Activated T-helper 1 cell treated with anti-CD3 and anti-CD28 coated beads, Interleukin-12 subunit alpha, Interleukin-12 subunit beta, Interleukin-2, Interleukin-4 antibody, amounts not matched to agents 30 ng/mL and 10 ng/mL and 1 ng/mL, durations not matched to agents 14 hours and 24 hours and 36 hours (primary cell): ENCODE results near the gene PPP1R1B. TPM values are rescaled to one million over a fixed set of nuclear protein-coding genes. Genes with fewer than 3 reads are reported as not detected.

Experiments
- DNase-seq: peaks from one replicate; pipeline ENCODE4 v3.0.0; 2021; ENCODE audit warnings: low spot score
- H3K27ac Mint-ChIP-seq: one replicate; pipeline ENCODE4 v1.8.0; 2021; ENCODE audit warnings: mild to moderate bottlenecking, mixed read lengths
- H3K27me3 Mint-ChIP-seq: one replicate; pipeline ENCODE4 v1.8.0; 2022; ENCODE audit warnings: mild to moderate bottlenecking, moderate library complexity, mixed read lengths; ENCODE audit not compliant: insufficient read depth
- H3K36me3 Mint-ChIP-seq: one replicate; pipeline ENCODE4 v1.8.0; 2021; ENCODE audit warnings: low read depth, mixed read lengths
- H3K4me1 Mint-ChIP-seq: one replicate; pipeline ENCODE4 v1.8.0; 2021; ENCODE audit warnings: low read depth, mixed read lengths
- H3K4me3 Mint-ChIP-seq: one replicate; pipeline ENCODE4 v1.8.0; 2021; ENCODE audit warnings: mild to moderate bottlenecking, moderate library complexity, mixed read lengths
- H3K9me3 Mint-ChIP-seq: one replicate; pipeline ENCODE4 v1.8.0; 2021; ENCODE audit warnings: mixed read lengths
- intact Hi-C: fragments of 100-400 bp; cut with micrococcal nuclease; formaldehyde crosslinking; loops from one replicate; pipeline ENCODE4 v1.15.1; 2024
- total RNA-seq: library from RNA; stranded (reverse); gene quantifications from 2 replicates; pipeline ENCODE4 v1.2.3, GENCODE V29; 2022

Gene PPP1R1B
- total RNA-seq, 1 donor from 2014 or later = not detected

- Mint-ChIP-seq H3K4me3 (no peak overlapping the region), H3K27ac (no peak overlapping the region), H3K9me3 (no peaks in the 10 kb centered on the region), H3K36me3 (no peaks in the 10 kb centered on the region), H3K27me3 (peaks cover 66% of the 10 kb centered on the region), H3K4me1 (no peaks in the 10 kb centered on the region)
- no peak for DNase-seq
- intact Hi-C loops = no loop called here
Measured at GRCh38 chr17:39614545-39615157, 12.1 kb upstream of the PPP1R1B start.

- H3K9me3 Mint-ChIP-seq = no peaks in the 10 kb centered on the region
Measured at GRCh38 chr17:39615434-39615833, 11.3 kb upstream of the PPP1R1B start.

GRCh38 chr17:39617100-39617445, 9.7 kb upstream of the PPP1R1B start:
- intact Hi-C loops = no loop called here
- peak overlapping the region; percentile 53 for H3K4me3 Mint-ChIP-seq
- H3K9me3 Mint-ChIP-seq = no peaks in the 10 kb centered on the region
- peaks cover 69% of the 10 kb centered on the region for H3K27me3 Mint-ChIP-seq
- H3K27ac Mint-ChIP-seq = no peak overlapping the region
- H3K4me1 Mint-ChIP-seq = peaks cover 4% of the 10 kb centered on the region
- H3K36me3 Mint-ChIP-seq = no peaks in the 10 kb centered on the region
- DNase-seq = no peak

More at GRCh38 chr17:39615434-39615833, 11.3 kb upstream of the PPP1R1B start:
- Mint-ChIP-seq H3K4me1 (no peaks in the 10 kb centered on the region), H3K27ac (no peak overlapping the region), H3K36me3 (no peaks in the 10 kb centered on the region), H3K27me3 (peaks cover 67% of the 10 kb centered on the region), H3K4me3 (no peak overlapping the region)
- no peak for DNase-seq
- intact Hi-C loops = no loop called here

- H3K9me3 Mint-ChIP-seq = no peaks in the 10 kb centered on the region
- H3K4me1 Mint-ChIP-seq = peaks cover 10% of the 10 kb centered on the region
- no peaks in the 10 kb centered on the region for H3K36me3 Mint-ChIP-seq
- intact Hi-C loops = loop anchor here (1.0 kb wide), 1 partner anchor 363 kb away; the partner anchor contains the start of gene PSMD3
- peaks cover 70% of the 10 kb centered on the region for H3K27me3 Mint-ChIP-seq
- H3K27ac Mint-ChIP-seq = no peak overlapping the region
- peak overlapping the region; percentile 72 for H3K4me3 Mint-ChIP-seq
- no peak for DNase-seq
Measured at GRCh38 chr17:39617446-39618245, 9.1 kb upstream of the PPP1R1B start.

GRCh38 chr17:39618246-39618913, 8.4 kb upstream of the PPP1R1B start:
- H3K4me3 Mint-ChIP-seq = peak overlapping the region; percentile 72
- H3K36me3 Mint-ChIP-seq = no peaks in the 10 kb centered on the region
- DNase-seq = no peak
- H3K27me3 Mint-ChIP-seq = peaks cover 65% of the 10 kb centered on the region
- no peak overlapping the region for H3K27ac Mint-ChIP-seq
- H3K4me1 Mint-ChIP-seq = peaks cover 16% of the 10 kb centered on the region
- intact Hi-C loops = loop anchor here (1.0 kb wide), 1 partner anchor 362 kb away; the partner anchor contains the start of gene PSMD3
- H3K9me3 Mint-ChIP-seq = no peaks in the 10 kb centered on the region

- intact Hi-C loops = loop anchor here (1.0 kb wide), 1 partner anchor 361 kb away; the partner anchor contains the start of gene PSMD3
- no peak overlapping the region for H3K4me3 Mint-ChIP-seq
Measured at GRCh38 chr17:39618956-39619785, 7.6 kb upstream of the PPP1R1B start.

GRCh38 chr17:39619786-39620101, 7.0 kb upstream of the PPP1R1B start:
- intact Hi-C loops = loop anchor here (10.0 kb wide), 1 partner anchor 415 kb away; the partner anchor contains the start of gene RPL19
- H3K4me1 Mint-ChIP-seq = peaks cover 22% of the 10 kb centered on the region
- no peak overlapping the region for H3K4me3 Mint-ChIP-seq
- DNase-seq = no peak
- H3K9me3 Mint-ChIP-seq = no peaks in the 10 kb centered on the region
- peaks cover 63% of the 10 kb centered on the region for H3K27me3 Mint-ChIP-seq
- no peak overlapping the region for H3K27ac Mint-ChIP-seq
- no peaks in the 10 kb centered on the region for H3K36me3 Mint-ChIP-seq

More at GRCh38 chr17:39618956-39619785, 7.6 kb upstream of the PPP1R1B start:
- no peaks in the 10 kb centered on the region for H3K36me3 Mint-ChIP-seq
- peaks cover 22% of the 10 kb centered on the region for H3K4me1 Mint-ChIP-seq
- peaks cover 63% of the 10 kb centered on the region for H3K27me3 Mint-ChIP-seq
- H3K27ac Mint-ChIP-seq = no peak overlapping the region
- no peaks in the 10 kb centered on the region for H3K9me3 Mint-ChIP-seq
- DNase-seq = no peak

GRCh38 chr17:39621523-39622379, 5.0 kb upstream of the PPP1R1B start:
- H3K27me3 Mint-ChIP-seq = peaks cover 62% of the 10 kb centered on the region
- DNase-seq = peak; percentile 86
- H3K4me3 Mint-ChIP-seq = peak overlapping the region; percentile 68
- no peaks in the 10 kb centered on the region for H3K9me3 Mint-ChIP-seq
- peaks cover 27% of the 10 kb centered on the region for H3K4me1 Mint-ChIP-seq
- intact Hi-C loops = loop anchor here (1.0 to 10.0 kb wide), 8 partner anchors 32 to 417 kb away; partner anchors contain the start of genes MIEN1, PNMT, PSMD3 and RPL19
- no peaks in the 10 kb centered on the region for H3K36me3 Mint-ChIP-seq
- peak overlapping the region; percentile 62 for H3K27ac Mint-ChIP-seq

GRCh38 chr17:39622380-39623006, 4.3 kb upstream of the PPP1R1B start:
- H3K4me3 Mint-ChIP-seq = peak overlapping the region; percentile 68
- H3K4me1 Mint-ChIP-seq = peaks cover 27% of the 10 kb centered on the region
- peak overlapping the region; percentile 62 for H3K27ac Mint-ChIP-seq
- no peaks in the 10 kb centered on the region for H3K9me3 Mint-ChIP-seq
- intact Hi-C loops = loop anchor here (1.0 to 10.0 kb wide), 10 partner anchors 12 to 418 kb away; partner anchors contain the start of genes MIEN1, PNMT, PSMD3 and RPL19
- peak; percentile 8 for DNase-seq
- H3K36me3 Mint-ChIP-seq = no peaks in the 10 kb centered on the region
- peaks cover 56% of the 10 kb centered on the region for H3K27me3 Mint-ChIP-seq

- Mint-ChIP-seq H3K36me3 (no peaks in the 10 kb centered on the region), H3K27ac (no peak overlapping the region), H3K4me1 (peaks cover 27% of the 10 kb centered on the region), H3K27me3 (peaks cover 60% of the 10 kb centered on the region), H3K9me3 (no peaks in the 10 kb centered on the region), H3K4me3 (no peak overlapping the region)
- peak; percentile 77 for DNase-seq
- intact Hi-C loops = loop anchor here (1.0 to 10.0 kb wide), 3 partner anchors 11 to 419 kb away; partner anchors contain the start of gene RPL19
Measured at GRCh38 chr17:39623356-39623950, 3.3 kb upstream of the PPP1R1B start.

- Mint-ChIP-seq H3K27ac (no peak overlapping the region), H3K36me3 (no peaks in the 10 kb centered on the region), H3K4me3 (no peak overlapping the region), H3K9me3 (no peaks in the 10 kb centered on the region), H3K4me1 (peaks cover 27% of the 10 kb centered on the region), H3K27me3 (peaks cover 55% of the 10 kb centered on the region)
- intact Hi-C loops = loop anchor here (10.0 kb wide), 1 partner anchor 420 kb away; the partner anchor contains the start of gene RPL19
- no peak for DNase-seq
Measured at GRCh38 chr17:39624313-39624712, 2.4 kb upstream of the PPP1R1B start.
